A549 (cell line): ENCODE results near the gene TWF1.

Experiments used
- EP300 ChIP-seq, 2 experiments: fragments of >200 bp; sonication (Bioruptor Twin); formaldehyde crosslinking; IDR thresholded peaks; 2 replicates in 1 of 2; 3 replicates in 1 of 2; pipeline ENCODE4 v1.6.1; 2016 to 2017
- RAD21 ChIP-seq, 2 experiments: fragments of >200 bp in 1 of 2; sonication (Bioruptor Twin) in 1 of 2; formaldehyde crosslinking in 1 of 2; IDR thresholded peaks in 1 of 2; conservative IDR thresholded peaks in 1 of 2; 2 replicates in 1 of 2; 3 replicates in 1 of 2; pipeline ENCODE4 v1.6.1; 2012 to 2018; ENCODE audit warnings: inconsistent platforms in 1 of 2
- SMC3 ChIP-seq: fragments of >200 bp; sonication (Bioruptor Twin); formaldehyde crosslinking; IDR thresholded peaks from 3 replicates; pipeline ENCODE4 v1.6.1; 2018; ENCODE audit warnings: inconsistent platforms
- TF ChIP-seq, protein P1 (sequence below): IDR thresholded peaks from 2 replicates; pipeline ENCODE4 v1.6.1; 2012
- TF ChIP-seq, protein P2 (sequence below): fragments of 200-600 bp; sonication (generic); IDR thresholded peaks from 2 replicates; pipeline ENCODE4 v1.6.1; 2016; ENCODE audit warnings: antibody characterized with exemption, mild to moderate bottlenecking, moderate library complexity
- TF ChIP-seq, protein P3 (sequence below): fragments of >200 bp; sonication (Bioruptor Twin); formaldehyde crosslinking; IDR thresholded peaks from 3 replicates; pipeline ENCODE4 v1.5.1; 2016

DNA sequence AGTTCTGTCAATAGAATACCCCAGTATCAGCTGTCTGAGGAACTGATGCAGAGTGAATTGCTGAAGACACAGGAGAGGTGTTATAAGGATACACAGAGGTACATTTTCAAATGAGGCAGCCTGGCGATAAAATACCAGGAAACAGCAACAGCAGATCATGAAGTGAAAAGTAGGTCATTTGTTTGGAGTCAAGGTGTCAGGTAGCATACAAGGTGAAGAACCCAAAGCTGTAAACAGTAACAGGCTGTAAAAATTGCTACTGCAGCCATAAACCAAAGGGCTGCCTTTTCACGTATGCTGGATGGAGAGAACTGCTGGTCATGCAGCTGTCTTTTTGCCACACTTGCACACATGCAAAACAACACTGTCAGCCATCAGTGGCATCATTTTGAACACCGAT, 9.3 kb upstream of the TWF1 start:
- TF ChIP-seq, protein P1, sequence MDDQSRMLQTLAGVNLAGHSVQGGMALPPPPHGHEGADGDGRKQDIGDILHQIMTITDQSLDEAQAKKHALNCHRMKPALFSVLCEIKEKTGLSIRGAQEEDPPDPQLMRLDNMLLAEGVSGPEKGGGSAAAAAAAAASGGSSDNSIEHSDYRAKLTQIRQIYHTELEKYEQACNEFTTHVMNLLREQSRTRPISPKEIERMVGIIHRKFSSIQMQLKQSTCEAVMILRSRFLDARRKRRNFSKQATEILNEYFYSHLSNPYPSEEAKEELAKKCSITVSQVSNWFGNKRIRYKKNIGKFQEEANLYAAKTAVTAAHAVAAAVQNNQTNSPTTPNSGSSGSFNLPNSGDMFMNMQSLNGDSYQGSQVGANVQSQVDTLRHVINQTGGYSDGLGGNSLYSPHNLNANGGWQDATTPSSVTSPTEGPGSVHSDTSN: no peak
- no peak for TF ChIP-seq SMC3
- TF ChIP-seq, protein P2, sequence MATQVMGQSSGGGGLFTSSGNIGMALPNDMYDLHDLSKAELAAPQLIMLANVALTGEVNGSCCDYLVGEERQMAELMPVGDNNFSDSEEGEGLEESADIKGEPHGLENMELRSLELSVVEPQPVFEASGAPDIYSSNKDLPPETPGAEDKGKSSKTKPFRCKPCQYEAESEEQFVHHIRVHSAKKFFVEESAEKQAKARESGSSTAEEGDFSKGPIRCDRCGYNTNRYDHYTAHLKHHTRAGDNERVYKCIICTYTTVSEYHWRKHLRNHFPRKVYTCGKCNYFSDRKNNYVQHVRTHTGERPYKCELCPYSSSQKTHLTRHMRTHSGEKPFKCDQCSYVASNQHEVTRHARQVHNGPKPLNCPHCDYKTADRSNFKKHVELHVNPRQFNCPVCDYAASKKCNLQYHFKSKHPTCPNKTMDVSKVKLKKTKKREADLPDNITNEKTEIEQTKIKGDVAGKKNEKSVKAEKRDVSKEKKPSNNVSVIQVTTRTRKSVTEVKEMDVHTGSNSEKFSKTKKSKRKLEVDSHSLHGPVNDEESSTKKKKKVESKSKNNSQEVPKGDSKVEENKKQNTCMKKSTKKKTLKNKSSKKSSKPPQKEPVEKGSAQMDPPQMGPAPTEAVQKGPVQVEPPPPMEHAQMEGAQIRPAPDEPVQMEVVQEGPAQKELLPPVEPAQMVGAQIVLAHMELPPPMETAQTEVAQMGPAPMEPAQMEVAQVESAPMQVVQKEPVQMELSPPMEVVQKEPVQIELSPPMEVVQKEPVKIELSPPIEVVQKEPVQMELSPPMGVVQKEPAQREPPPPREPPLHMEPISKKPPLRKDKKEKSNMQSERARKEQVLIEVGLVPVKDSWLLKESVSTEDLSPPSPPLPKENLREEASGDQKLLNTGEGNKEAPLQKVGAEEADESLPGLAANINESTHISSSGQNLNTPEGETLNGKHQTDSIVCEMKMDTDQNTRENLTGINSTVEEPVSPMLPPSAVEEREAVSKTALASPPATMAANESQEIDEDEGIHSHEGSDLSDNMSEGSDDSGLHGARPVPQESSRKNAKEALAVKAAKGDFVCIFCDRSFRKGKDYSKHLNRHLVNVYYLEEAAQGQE: no peak
- TF ChIP-seq RAD21 (conservative IDR thresholded peaks at IDR 0.05 in 1 of 2, IDR thresholded peaks at IDR 0.05 in 1 of 2): no peak
- no peak for TF ChIP-seq EP300 (IDR thresholded peaks at IDR 0.05)
- TF ChIP-seq, protein P3, sequence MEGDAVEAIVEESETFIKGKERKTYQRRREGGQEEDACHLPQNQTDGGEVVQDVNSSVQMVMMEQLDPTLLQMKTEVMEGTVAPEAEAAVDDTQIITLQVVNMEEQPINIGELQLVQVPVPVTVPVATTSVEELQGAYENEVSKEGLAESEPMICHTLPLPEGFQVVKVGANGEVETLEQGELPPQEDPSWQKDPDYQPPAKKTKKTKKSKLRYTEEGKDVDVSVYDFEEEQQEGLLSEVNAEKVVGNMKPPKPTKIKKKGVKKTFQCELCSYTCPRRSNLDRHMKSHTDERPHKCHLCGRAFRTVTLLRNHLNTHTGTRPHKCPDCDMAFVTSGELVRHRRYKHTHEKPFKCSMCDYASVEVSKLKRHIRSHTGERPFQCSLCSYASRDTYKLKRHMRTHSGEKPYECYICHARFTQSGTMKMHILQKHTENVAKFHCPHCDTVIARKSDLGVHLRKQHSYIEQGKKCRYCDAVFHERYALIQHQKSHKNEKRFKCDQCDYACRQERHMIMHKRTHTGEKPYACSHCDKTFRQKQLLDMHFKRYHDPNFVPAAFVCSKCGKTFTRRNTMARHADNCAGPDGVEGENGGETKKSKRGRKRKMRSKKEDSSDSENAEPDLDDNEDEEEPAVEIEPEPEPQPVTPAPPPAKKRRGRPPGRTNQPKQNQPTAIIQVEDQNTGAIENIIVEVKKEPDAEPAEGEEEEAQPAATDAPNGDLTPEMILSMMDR: no peak
